ENCODE results near the gene AOPEP.
A peak's percentile ranks its signal among the peaks of the same experiment; 100 is the strongest.
"Not testable (repeated sequence)": the region's sequence is repeated elsewhere in the genome, so short reads cannot be mapped to it uniquely, and the experiment has no call there.

Gene AOPEP

GRCh38 chr9:94937214-94937903 is 210.9 kb downstream of the AOPEP start:
- Histone ChIP-seq H3K4me1 (no peaks in the 10 kb centered on the region), H3K4me2 (no peak overlapping the region), H3K27ac (no peak overlapping the region), H4K20me1 (no peaks in the 10 kb centered on the region), H3K9me3 (no peaks in the 10 kb centered on the region), H3K36me3 (peaks cover 20% of the 10 kb centered on the region), H3K4me3 (no peak overlapping the region), H3K27me3 (no peaks in the 10 kb centered on the region), H3K9ac (no peak overlapping the region)
- TF ChIP-seq Cebpa-rat (IDR thresholded peaks at IDR 0.05), result no peak

DNA sequence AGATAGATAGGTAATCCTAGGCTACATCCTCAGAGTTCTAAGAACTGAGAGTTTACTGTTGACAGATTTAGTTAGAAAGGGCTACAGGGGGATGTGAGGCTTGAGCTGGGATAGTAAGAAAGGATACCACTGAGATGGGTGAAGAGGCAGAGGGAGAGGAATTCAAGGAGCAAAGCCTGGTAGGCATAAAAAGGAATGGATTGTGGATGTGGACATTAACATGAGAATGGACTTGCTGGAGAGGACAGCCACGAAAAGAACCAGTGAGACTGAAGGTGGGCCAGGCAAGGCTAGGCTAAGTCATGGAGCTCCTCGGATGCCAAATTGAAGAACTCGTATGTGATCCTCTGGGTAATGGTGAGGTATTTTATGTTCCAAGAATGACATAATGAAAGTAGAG is 211.9 kb downstream of the AOPEP start:
- H4K20me1 ChIP-seq, result no peaks in the 10 kb centered on the region
- H3K36me3 ChIP-seq, result peaks cover 20% of the 10 kb centered on the region
- no peak overlapping the region for H3K9ac ChIP-seq
- no peaks in the 10 kb centered on the region for H3K4me1 ChIP-seq
- H3K4me3 ChIP-seq, result no peak overlapping the region
- no peak overlapping the region for H3K27ac ChIP-seq
- H3K4me2 ChIP-seq, result no peak overlapping the region
- H3K27me3 ChIP-seq, result no peaks in the 10 kb centered on the region
- no peak for TF ChIP-seq Cebpa-rat (IDR thresholded peaks at IDR 0.05)
- no peaks in the 10 kb centered on the region for H3K9me3 ChIP-seq

GRCh38 chr9:94940296-94940695 is 213.8 kb downstream of the AOPEP start:
- H3K9me3 ChIP-seq, H4K20me1 ChIP-seq, H3K27ac ChIP-seq, H3K4me3 ChIP-seq, H3K4me1 ChIP-seq, H3K27me3 ChIP-seq, H3K9ac ChIP-seq, H3K4me2 ChIP-seq: not testable (repeated sequence)
- peaks cover 20% of the 10 kb centered on the region for H3K36me3 ChIP-seq

DNA sequence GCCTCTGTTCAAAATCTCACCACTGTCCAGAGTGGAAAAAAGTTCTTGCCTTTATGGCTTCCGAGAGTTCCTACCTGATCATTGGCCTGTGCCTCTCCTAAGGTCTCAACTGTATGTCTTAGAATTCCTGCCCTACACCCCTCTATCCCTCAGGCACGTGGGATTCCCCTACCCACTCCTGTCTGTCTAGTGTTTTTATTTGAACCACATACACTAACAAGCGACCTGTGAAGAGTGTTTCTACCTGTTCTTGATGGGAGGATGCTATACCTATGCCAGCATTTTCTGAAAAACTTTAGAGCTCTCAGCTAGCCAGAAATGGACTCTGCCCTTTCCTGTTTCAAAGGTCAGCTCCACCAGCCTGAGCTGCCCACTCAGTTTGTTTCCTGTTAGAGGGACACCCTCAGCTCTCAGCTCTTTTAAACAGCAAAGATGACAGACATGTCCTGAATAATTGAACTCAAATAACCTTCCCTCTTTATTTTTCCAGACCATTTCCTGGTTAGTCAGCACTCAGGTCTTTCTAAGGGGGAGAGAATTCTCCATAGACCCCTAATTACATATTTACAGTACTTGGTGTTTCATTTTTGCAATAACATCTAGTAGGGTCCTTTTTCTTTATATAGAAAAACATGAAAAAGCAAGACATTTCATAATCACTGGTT is 214.8 kb downstream of the AOPEP start:
- H4K20me1 ChIP-seq, result no peaks in the 10 kb centered on the region
- H3K27ac ChIP-seq, result no peak overlapping the region
- no peak for TF ChIP-seq Cebpa-rat (IDR thresholded peaks at IDR 0.05)
- no peaks in the 10 kb centered on the region for H3K27me3 ChIP-seq
- H3K36me3 ChIP-seq, result peaks cover 20% of the 10 kb centered on the region
- H3K4me1 ChIP-seq, result no peaks in the 10 kb centered on the region
- no peaks in the 10 kb centered on the region for H3K9me3 ChIP-seq
- H3K4me3 ChIP-seq, result no peak overlapping the region
- H3K9ac ChIP-seq, result no peak overlapping the region
- no peak overlapping the region for H3K4me2 ChIP-seq

DNA sequence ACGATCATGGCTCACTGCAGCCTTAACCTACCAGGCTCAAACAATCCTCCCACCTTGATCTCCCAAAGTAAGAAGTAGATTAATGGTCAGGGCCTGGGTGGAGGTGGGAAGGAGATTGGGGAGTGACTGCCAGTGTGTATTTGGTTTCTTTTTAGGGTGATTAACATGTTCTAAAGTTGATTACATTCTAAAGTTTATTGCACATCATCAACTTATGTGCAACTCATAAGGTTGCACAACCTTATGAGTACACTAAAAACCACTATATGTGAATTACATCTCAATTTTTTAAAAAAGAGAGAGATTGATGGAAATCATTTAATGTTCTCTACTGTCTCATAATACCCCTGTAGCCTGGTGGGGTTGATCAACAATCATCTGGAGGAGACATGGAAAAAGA is 218.1 kb downstream of the AOPEP start:
- TF ChIP-seq Cebpa-rat (IDR thresholded peaks at IDR 0.05), result no peak
- Histone ChIP-seq H3K27me3 (no peaks in the 10 kb centered on the region), H3K27ac (no peak overlapping the region)

GRCh38 chr9:94945197-94946144 is 219.0 kb downstream of the AOPEP start:
- no peak for TF ChIP-seq Cebpa-rat (IDR thresholded peaks at IDR 0.05)
- no peaks in the 10 kb centered on the region for H3K27me3 ChIP-seq
- H3K9me3 ChIP-seq, result no peaks in the 10 kb centered on the region
- no peak overlapping the region for H3K27ac ChIP-seq
- no peaks in the 10 kb centered on the region for H4K20me1 ChIP-seq
- H3K4me2 ChIP-seq, result no peak overlapping the region
- no peak overlapping the region for H3K4me3 ChIP-seq
- peaks cover 27% of the 10 kb centered on the region for H3K4me1 ChIP-seq
- no peaks in the 10 kb centered on the region for H3K36me3 ChIP-seq
- H3K9ac ChIP-seq, result no peak overlapping the region

More for the DNA sequence above, 218.1 kb downstream of the AOPEP start:
- Histone ChIP-seq H3K36me3 (no peaks in the 10 kb centered on the region), H3K4me3 (no peak overlapping the region), H3K4me1 (peaks cover 18% of the 10 kb centered on the region), H3K9me3 (no peaks in the 10 kb centered on the region), H4K20me1 (no peaks in the 10 kb centered on the region), H3K9ac (no peak overlapping the region), H3K4me2 (no peak overlapping the region)

- Histone ChIP-seq H3K27ac (no peak overlapping the region), H3K36me3 (no peaks in the 10 kb centered on the region), H4K20me1 (no peaks in the 10 kb centered on the region), H3K4me3 (no peak overlapping the region), H3K9ac (no peak overlapping the region), H3K4me1 (peaks cover 34% of the 10 kb centered on the region), H3K9me3 (no peaks in the 10 kb centered on the region), H3K4me2 (no peak overlapping the region), H3K27me3 (no peaks in the 10 kb centered on the region)
- no peak for TF ChIP-seq Cebpa-rat (IDR thresholded peaks at IDR 0.05)
These were observed 219.8 kb downstream of the AOPEP start for GRCh38 chr9:94946256-94946655.

DNA sequence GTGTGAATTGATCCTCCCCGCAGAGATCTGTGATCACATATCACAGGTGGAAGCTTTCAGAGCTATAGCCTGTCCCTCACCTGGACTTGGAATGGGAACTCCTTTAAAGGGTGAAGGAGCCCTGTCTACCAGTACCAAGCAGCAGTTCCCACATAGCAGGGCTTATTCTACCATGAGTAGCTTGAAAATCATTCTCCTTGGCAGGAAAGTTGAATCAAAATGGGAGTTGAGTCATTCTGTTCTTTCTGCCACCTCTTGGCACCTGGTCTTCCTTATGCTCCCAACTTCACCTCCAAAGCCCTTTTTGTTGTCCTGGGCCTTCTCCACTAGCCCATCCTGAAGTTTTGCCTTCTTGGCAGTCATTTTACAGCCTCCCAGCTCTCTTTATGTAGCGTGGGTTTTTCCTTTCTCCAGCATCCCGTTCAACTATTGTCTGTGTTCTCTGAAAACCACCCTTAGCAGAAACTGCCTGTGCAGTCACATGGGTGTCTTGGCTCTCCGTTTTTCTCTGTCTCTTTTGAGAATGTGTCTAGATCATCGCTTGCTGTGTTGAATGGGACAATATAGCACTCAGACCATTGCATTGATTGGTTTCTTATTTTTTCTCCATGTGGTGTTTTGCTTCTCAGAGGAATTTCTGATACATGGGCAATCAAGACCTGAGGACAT is 222.2 kb downstream of the AOPEP start:
- Histone ChIP-seq H3K27ac (no peak overlapping the region), H3K4me3 (no peak overlapping the region), H3K9ac (no peak overlapping the region), H3K27me3 (no peaks in the 10 kb centered on the region), H4K20me1 (no peaks in the 10 kb centered on the region), H3K4me2 (peak overlapping the region; percentile 87), H3K36me3 (no peaks in the 10 kb centered on the region), H3K4me1 (peaks cover 59% of the 10 kb centered on the region), H3K9me3 (no peaks in the 10 kb centered on the region)
- TF ChIP-seq Cebpa-rat (IDR thresholded peaks at IDR 0.05), result no peak

GRCh38 chr9:94949370-94949769 is 222.9 kb downstream of the AOPEP start:
- Histone ChIP-seq H3K36me3 (no peaks in the 10 kb centered on the region), H3K9me3 (no peaks in the 10 kb centered on the region), H3K4me1 (peaks cover 66% of the 10 kb centered on the region), H4K20me1 (no peaks in the 10 kb centered on the region), H3K4me2 (peak overlapping the region; percentile 87), H3K27me3 (no peaks in the 10 kb centered on the region), H3K27ac (no peak overlapping the region; the same call in 1 of the 2 replicates), H3K4me3 (no peak overlapping the region), H3K9ac (no peak overlapping the region; the same call in 1 of the 2 replicates)
- no peak for TF ChIP-seq Cebpa-rat (IDR thresholded peaks at IDR 0.05)

Data from BLaER1 (cell line).